ENCODE results near the gene GPR89A. TPM values are rescaled to one million over a fixed set of nuclear protein-coding genes. Genes with fewer than 3 reads are reported as not detected.

Gene GPR89A
- total and polyA plus RNA-seq, 10 of the 15 experiments (the other 5 are each of a cell fraction or from before 2014, with no cell fraction given): 15.0 to 34.8 (median 26.9) TPM

GRCh38 chr1:145710291-145711027 is 102.7 kb downstream of the GPR89A start:
- SMC1A ChIA-PET (ENCODE audit: uncharacterized antibody, unreplicated experiment): no interaction called here
- intact Hi-C loops (cut with micrococcal nuclease; ENCODE audit: unreplicated experiment): no loop called here
- no peaks in the 10 kb centered on the region for H3K36me3 ChIP-seq (ENCODE audit: control insufficient read depth in 2 of 2, insufficient read depth in 2 of 2, low read length in 1 of 2)

More at GRCh38 chr1:145710291-145711027, 102.7 kb downstream of the GPR89A start:
- WGBS (ENCODE audit: insufficient coverage, insufficient replicate concordance, low lambda C conversion rate, missing lambda C conversion rate): 84% methylated on average over 4 of the region's 4 CpGs
- ChIA-PET CTCF (interaction anchor here (1.0 kb wide), 1 partner anchor 10 kb away, joined by 3 read pairs; no protein-coding TSS in a partner anchor), RAD21 (ENCODE audit: unreplicated experiment) (interaction anchor here (1.4 kb wide), 1 partner anchor 8 kb away, joined by 4 read pairs; the partner anchor contains the start of gene CD160), POLR2A (interaction anchor here (0.6 kb wide), 1 partner anchor 8 kb away, joined by 3 read pairs; no protein-coding TSS in a partner anchor)
- H3K9me3 ChIP-seq (replicated peaks; ENCODE audit: control insufficient read depth, insufficient read depth, low read length): no peaks in the 10 kb centered on the region
- no peak overlapping the region for H3K9ac ChIP-seq (ENCODE audit: control insufficient read depth, insufficient read depth, low read length)
- no TSS peak for BruUV-seq (replicated peaks)
- peaks cover 6% of the 10 kb centered on the region for H3K4me1 ChIP-seq (ENCODE audit: control insufficient read depth, insufficient read depth, low read length)
- no peak for DNase-seq (ENCODE audit: low read depth, low spot score)
- no peaks in the 10 kb centered on the region for H3K27me3 ChIP-seq (replicated peaks in 1 of 2; ENCODE audit: control insufficient read depth in 2 of 2, insufficient read depth in 2 of 2, low read length in 1 of 2)
- no peak for ATAC-seq
- H2AFZ ChIP-seq (ENCODE audit: control insufficient read depth, low read depth, low read length): no peak overlapping the region
- H3K4me2 ChIP-seq (ENCODE audit: control insufficient read depth, insufficient read depth): no peak overlapping the region
- H4K20me1 ChIP-seq (ENCODE audit: control insufficient read depth, insufficient read depth): no peaks in the 10 kb centered on the region
- H3K4me3 ChIP-seq: no peak overlapping the region
- FAIRE-seq: no peak
- TF ChIP-seq STAT1 (conservative IDR thresholded peaks at IDR 0.05): no peak
- TF ChIP-seq ZNF622 (IDR thresholded peaks at IDR 0.05): no peak
- TF ChIP-seq CEBPB (IDR thresholded peaks at IDR 0.05; ENCODE audit: borderline replicate concordance in 1 of 2, low read depth in 2 of 2, low read length in 2 of 2): no peak
- no peak for TF ChIP-seq DPF2 (IDR thresholded peaks at IDR 0.05)
- TF ChIP-seq BHLHE40 (IDR thresholded peaks at IDR 0.05; ENCODE audit: borderline replicate concordance in 1 of 2, low read depth in 2 of 2, low read length in 1 of 2): no peak
- TF ChIP-seq KAT2A (conservative IDR thresholded peaks at IDR 0.05; ENCODE audit: control insufficient read depth, low read depth, low read length): no peak
- TF ChIP-seq RAD51 (IDR thresholded peaks at IDR 0.05): no peak
- no peak for TF ChIP-seq FOXM1 (IDR thresholded peaks at IDR 0.05; ENCODE audit: low read depth, low read length)
- TF ChIP-seq EGR1 (IDR thresholded peaks at IDR 0.05; ENCODE audit: borderline replicate concordance in 1 of 2, low read depth in 2 of 2, low read length in 2 of 2): no peak
- no peak for TF ChIP-seq CBX3 (IDR thresholded peaks at IDR 0.05; ENCODE audit: borderline replicate concordance, low read depth)
- TF ChIP-seq CHD2 (IDR thresholded peaks at IDR 0.05; ENCODE audit: borderline replicate concordance, low read depth, low read length): no peak
- TF ChIP-seq, protein P1, sequence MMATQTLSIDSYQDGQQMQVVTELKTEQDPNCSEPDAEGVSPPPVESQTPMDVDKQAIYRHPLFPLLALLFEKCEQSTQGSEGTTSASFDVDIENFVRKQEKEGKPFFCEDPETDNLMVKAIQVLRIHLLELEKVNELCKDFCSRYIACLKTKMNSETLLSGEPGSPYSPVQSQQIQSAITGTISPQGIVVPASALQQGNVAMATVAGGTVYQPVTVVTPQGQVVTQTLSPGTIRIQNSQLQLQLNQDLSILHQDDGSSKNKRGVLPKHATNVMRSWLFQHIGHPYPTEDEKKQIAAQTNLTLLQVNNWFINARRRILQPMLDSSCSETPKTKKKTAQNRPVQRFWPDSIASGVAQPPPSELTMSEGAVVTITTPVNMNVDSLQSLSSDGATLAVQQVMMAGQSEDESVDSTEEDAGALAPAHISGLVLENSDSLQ (IDR thresholded peaks at IDR 0.05): no peak
- TF ChIP-seq JUND (IDR thresholded peaks at IDR 0.05; ENCODE audit: low read depth, low read length): no peak
- TF ChIP-seq HDAC2 (IDR thresholded peaks at IDR 0.05): no peak
- no peak for TF ChIP-seq PAX8 (IDR thresholded peaks at IDR 0.05)
- TF ChIP-seq YY1 (IDR thresholded peaks at IDR 0.05; ENCODE audit: low read depth, low read length): no peak
- in situ Hi-C loops (cut with MboI): no loop called here
- no peaks in the 10 kb centered on the region for H3K79me2 ChIP-seq (ENCODE audit: control insufficient read depth, insufficient read depth, low read length)
- no peak overlapping the region for H3K27ac ChIP-seq (ENCODE audit: control insufficient read depth, insufficient read depth)

Measured in GM12878 (cell line).